Glutamatergic neuron (in vitro differentiated cells): ENCODE results near the gene GRIA3. TPM values are rescaled to one million over a fixed set of nuclear protein-coding genes. Genes with fewer than 3 reads are reported as not detected.

Experiments
- DNase-seq: peaks from one replicate; pipeline ENCODE4 v3.0.0; 2022
- H3K27ac Mint-ChIP-seq: one replicate; pipeline ENCODE4 v1.8.0; 2020; ENCODE audit warnings: mild to moderate bottlenecking, mixed read lengths, inconsistent platforms; ENCODE audit not compliant: unreplicated experiment
- H3K27me3 Mint-ChIP-seq: one replicate; pipeline ENCODE4 v1.8.0; 2020; ENCODE audit warnings: mild to moderate bottlenecking, moderate library complexity, mixed read lengths, inconsistent platforms; ENCODE audit not compliant: unreplicated experiment
- H3K36me3 Mint-ChIP-seq: one replicate; pipeline ENCODE4 v1.8.0; 2020; ENCODE audit warnings: mild to moderate bottlenecking, mixed read lengths, inconsistent platforms; ENCODE audit not compliant: unreplicated experiment
- H3K4me1 Mint-ChIP-seq: one replicate; pipeline ENCODE4 v1.8.0; 2020; ENCODE audit warnings: mild to moderate bottlenecking, low read depth, mixed read lengths, inconsistent platforms; ENCODE audit not compliant: unreplicated experiment
- H3K4me3 Mint-ChIP-seq: one replicate; pipeline ENCODE4 v1.8.0; 2020; ENCODE audit warnings: mild to moderate bottlenecking, mixed read lengths, inconsistent platforms; ENCODE audit not compliant: unreplicated experiment
- H3K9me3 Mint-ChIP-seq: one replicate; pipeline ENCODE4 v1.8.0; 2020; ENCODE audit warnings: mild to moderate bottlenecking, moderate library complexity, mixed read lengths, inconsistent platforms; ENCODE audit not compliant: unreplicated experiment
- total RNA-seq: library from RNA; stranded (reverse); fragmentation: NEBNext Ultra II Directional; extraction: Animal tissue kit (Norgen Biotek cat#: 25700); gene quantifications from one replicate; pipeline ENCODE4 v1.2.1, GENCODE V29; 2021; ENCODE audit not compliant: unreplicated experiment
- TF ChIP-seq, protein P1 (sequence below): fragments of 200-600 bp; sonication (generic); IDR thresholded peaks from one replicate; pipeline ENCODE4 v1.5.0; 2021; ENCODE audit not compliant: partially characterized antibody, unreplicated experiment

Gene GRIA3
- total RNA-seq, 1 donor from 2014 or later = 9.7 TPM

DNA sequence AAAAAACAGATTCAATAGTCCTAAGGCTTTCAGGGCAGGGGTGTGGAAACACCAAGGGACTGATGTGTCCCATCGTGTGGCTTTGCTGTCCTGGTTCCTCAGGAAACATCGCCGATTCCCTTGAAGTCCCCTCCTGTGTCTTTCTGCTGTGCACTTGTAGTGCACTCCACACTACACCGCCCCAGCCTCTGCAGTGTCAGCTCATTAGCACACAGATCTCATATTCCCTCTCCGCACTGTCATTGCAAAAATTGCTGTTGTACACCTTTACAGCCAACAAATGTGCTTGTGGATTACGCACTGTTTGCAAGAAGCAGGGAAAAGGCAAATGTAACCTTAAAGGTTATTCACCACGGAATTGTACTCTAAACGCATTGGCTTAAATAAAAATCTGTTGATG, 5.3 kb downstream of the GRIA3 start:
- H3K36me3 Mint-ChIP-seq = no peaks in the 10 kb centered on the region
- TF ChIP-seq, protein P1, sequence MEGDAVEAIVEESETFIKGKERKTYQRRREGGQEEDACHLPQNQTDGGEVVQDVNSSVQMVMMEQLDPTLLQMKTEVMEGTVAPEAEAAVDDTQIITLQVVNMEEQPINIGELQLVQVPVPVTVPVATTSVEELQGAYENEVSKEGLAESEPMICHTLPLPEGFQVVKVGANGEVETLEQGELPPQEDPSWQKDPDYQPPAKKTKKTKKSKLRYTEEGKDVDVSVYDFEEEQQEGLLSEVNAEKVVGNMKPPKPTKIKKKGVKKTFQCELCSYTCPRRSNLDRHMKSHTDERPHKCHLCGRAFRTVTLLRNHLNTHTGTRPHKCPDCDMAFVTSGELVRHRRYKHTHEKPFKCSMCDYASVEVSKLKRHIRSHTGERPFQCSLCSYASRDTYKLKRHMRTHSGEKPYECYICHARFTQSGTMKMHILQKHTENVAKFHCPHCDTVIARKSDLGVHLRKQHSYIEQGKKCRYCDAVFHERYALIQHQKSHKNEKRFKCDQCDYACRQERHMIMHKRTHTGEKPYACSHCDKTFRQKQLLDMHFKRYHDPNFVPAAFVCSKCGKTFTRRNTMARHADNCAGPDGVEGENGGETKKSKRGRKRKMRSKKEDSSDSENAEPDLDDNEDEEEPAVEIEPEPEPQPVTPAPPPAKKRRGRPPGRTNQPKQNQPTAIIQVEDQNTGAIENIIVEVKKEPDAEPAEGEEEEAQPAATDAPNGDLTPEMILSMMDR = no peak
- H3K27ac Mint-ChIP-seq = no peak overlapping the region
- no peaks in the 10 kb centered on the region for H3K9me3 Mint-ChIP-seq
- H3K27me3 Mint-ChIP-seq = no peaks in the 10 kb centered on the region
- no peak overlapping the region for H3K4me3 Mint-ChIP-seq
- no peak for DNase-seq
- H3K4me1 Mint-ChIP-seq = peaks cover 14% of the 10 kb centered on the region

DNA sequence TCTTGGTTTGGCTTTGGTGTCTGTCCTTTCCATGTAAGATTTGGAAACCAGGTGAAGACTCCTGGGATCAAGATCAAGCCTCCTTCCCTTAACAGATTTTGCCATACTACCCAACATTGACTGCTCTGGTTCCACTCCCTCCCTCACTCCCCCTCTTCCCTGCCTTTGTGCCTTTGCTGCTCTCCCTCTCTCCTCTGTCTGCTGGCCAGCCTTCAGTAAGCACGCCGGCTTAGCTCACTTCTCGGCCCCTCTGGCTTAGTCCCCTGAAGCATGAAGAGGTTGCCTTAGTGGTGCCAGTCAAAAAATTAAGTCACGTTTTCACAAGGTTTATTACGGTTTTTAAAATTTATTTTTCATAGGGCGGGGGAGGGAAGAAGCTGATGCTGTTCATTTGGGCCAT, 6.0 kb downstream of the GRIA3 start:
- peaks cover 14% of the 10 kb centered on the region for H3K4me1 Mint-ChIP-seq
- TF ChIP-seq, protein P1 = no peak
- DNase-seq = no peak
- H3K9me3 Mint-ChIP-seq = no peaks in the 10 kb centered on the region
- no peaks in the 10 kb centered on the region for H3K36me3 Mint-ChIP-seq
- H3K4me3 Mint-ChIP-seq = no peak overlapping the region
- no peaks in the 10 kb centered on the region for H3K27me3 Mint-ChIP-seq
- H3K27ac Mint-ChIP-seq = no peak overlapping the region

DNA sequence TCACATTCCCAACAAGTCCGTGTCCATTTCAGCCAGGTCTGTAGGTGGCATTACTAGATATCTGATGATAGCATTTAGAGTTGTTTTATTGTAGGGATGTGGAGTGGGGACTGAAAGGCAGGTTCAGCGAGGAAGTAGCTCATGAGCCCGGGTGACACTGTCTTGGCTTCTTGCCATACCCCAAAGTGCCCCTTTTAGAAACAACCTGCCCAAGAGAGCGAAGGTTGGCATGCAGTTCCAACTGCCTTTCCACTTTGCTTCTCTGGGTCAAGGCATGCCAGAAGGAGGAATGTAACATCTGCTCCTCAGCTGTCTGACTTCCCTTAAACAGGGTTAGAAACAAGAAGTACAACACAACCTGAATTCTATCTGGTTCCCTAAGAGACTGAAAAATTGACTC, 9.0 kb downstream of the GRIA3 start:
- Mint-ChIP-seq H3K4me3 (no peak overlapping the region), H3K27me3 (no peaks in the 10 kb centered on the region), H3K4me1 (peaks cover 3% of the 10 kb centered on the region), H3K27ac (no peak overlapping the region), H3K36me3 (no peaks in the 10 kb centered on the region), H3K9me3 (no peaks in the 10 kb centered on the region)
- DNase-seq = no peak
- TF ChIP-seq, protein P1 = no peak

DNA sequence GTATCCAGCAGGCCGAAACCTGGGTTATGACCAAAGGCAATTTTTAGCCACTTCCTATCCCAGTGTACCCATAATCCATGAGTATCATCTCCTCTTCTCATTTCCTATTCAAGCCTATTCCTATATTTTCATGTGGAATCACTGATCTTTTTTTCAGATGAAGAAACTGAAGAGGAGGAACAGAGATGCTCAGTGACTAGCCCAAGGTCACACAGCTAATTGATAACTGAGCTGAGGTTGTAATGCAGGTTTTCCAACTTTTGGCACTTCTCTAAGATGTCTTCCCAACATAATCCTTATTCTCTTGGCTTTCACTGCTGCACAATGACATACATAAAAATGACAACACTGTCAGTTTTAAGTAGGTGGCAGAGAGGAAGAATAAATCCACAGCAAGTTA, 15.3 kb downstream of the GRIA3 start:
- no peaks in the 10 kb centered on the region for H3K4me1 Mint-ChIP-seq
- H3K27ac Mint-ChIP-seq = no peak overlapping the region
- no peaks in the 10 kb centered on the region for H3K9me3 Mint-ChIP-seq
- TF ChIP-seq, protein P1 = no peak
- H3K27me3 Mint-ChIP-seq = no peaks in the 10 kb centered on the region
- no peak overlapping the region for H3K4me3 Mint-ChIP-seq
- H3K36me3 Mint-ChIP-seq = no peaks in the 10 kb centered on the region
- no peak for DNase-seq

DNA sequence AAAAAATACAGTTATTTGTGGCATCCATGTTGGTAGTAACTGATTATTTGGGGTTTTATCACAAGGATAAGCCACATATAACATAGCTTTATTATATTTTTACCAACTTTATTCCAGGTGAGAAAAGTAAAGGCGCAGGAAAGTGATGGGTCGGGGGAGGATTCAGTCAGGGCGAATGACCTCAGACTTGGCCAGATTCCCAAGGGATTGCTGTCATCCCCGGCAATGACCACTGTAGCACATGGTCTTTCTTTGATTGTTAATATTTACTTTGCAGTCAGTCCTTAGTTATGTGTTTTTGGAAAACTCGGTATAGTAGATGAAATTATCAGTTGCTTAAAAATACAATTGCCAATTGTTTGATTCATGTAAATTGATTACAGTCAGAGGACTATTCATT, 17.6 kb downstream of the GRIA3 start:
- no peak for DNase-seq
- peaks cover 3% of the 10 kb centered on the region for H3K4me1 Mint-ChIP-seq
- no peaks in the 10 kb centered on the region for H3K36me3 Mint-ChIP-seq
- no peak overlapping the region for H3K4me3 Mint-ChIP-seq
- no peaks in the 10 kb centered on the region for H3K9me3 Mint-ChIP-seq
- no peaks in the 10 kb centered on the region for H3K27me3 Mint-ChIP-seq
- H3K27ac Mint-ChIP-seq = no peak overlapping the region
- TF ChIP-seq, protein P1 = no peak
